Caco-2 (cell line): ENCODE measurements around the gene PDLIM7. TPM values are rescaled to one million over a fixed set of nuclear protein-coding genes. Genes with fewer than 3 reads are reported as not detected.
A peak's percentile ranks its signal among the peaks of the same experiment; 100 is the strongest.

Experiments
- BruUV-seq: library from RNA; stranded (reverse); fragments of 400-500 nt; replicated peaks from 2 replicates; lab custom pipeline; 2021; lab: Mats Ljungman, UMichigan
- CTCF ChIA-PET: fragments of 300-600 bp; sonication (Branson Sonifier 250); formaldehyde crosslinking; loops from one replicate; lab custom pipeline; 2022; ENCODE audit warnings: antibody characterized with exemption; lab: Charles Lee
- POLR2A ChIA-PET: fragments of 300-600 bp; sonication (Branson Sonifier 250); formaldehyde crosslinking; loops from one replicate; lab custom pipeline; 2022; ENCODE audit warnings: antibody characterized with exemption; lab: Charles Lee
- DNase-seq, 2 experiments: peaks; one replicate each; pipeline versions ENCODE4 v3.0.0 to v3.0.0-alpha.2; 2020 to 2022
- H3K27me3 ChIP-seq: replicated peaks from 2 replicates; pipeline ENCODE4 v1.6.0; 2011; ENCODE audit warnings: low read length; ENCODE audit not compliant: control insufficient read depth, insufficient read depth
- H3K36me3 ChIP-seq: 2 replicates; pipeline ENCODE4 v1.5.1; 2011; ENCODE audit warnings: low read length; ENCODE audit not compliant: control insufficient read depth, insufficient read depth
- H3K4me1 ChIP-seq: fragments of 250-450 bp; sonication (Bioruptor Pico); 2 replicates; pipeline ENCODE4 v1.5.1; 2020; ENCODE audit warnings: mild to moderate bottlenecking
- H3K4me3 ChIP-seq: 2 replicates; pipeline ENCODE4 v1.5.1; 2011; ENCODE audit warnings: low read depth, mild to moderate bottlenecking, control low read depth, low read length
- H3K9me3 ChIP-seq: fragments of 250-450 bp; sonication (Bioruptor Pico); 2 replicates; pipeline ENCODE4 v1.5.1; 2020; ENCODE audit warnings: mild to moderate bottlenecking, moderate library complexity
- H3K27ac Mint-ChIP-seq: one replicate; pipeline ENCODE4 v1.8.0; 2022; ENCODE audit warnings: mixed read lengths; ENCODE audit not compliant: unreplicated experiment
- H3K27me3 Mint-ChIP-seq: one replicate; pipeline ENCODE4 v1.8.0; 2022; ENCODE audit warnings: mixed read lengths; ENCODE audit not compliant: insufficient read depth, unreplicated experiment
- H3K36me3 Mint-ChIP-seq: one replicate; pipeline ENCODE4 v1.8.0; 2022; ENCODE audit warnings: mild to moderate bottlenecking, mixed read lengths; ENCODE audit not compliant: insufficient read depth, unreplicated experiment
- H3K4me1 Mint-ChIP-seq: one replicate; pipeline ENCODE4 v1.8.0; 2022; ENCODE audit warnings: low read depth, mixed read lengths; ENCODE audit not compliant: unreplicated experiment
- H3K4me3 Mint-ChIP-seq: one replicate; pipeline ENCODE4 v1.8.0; 2022; ENCODE audit warnings: mild to moderate bottlenecking, moderate library complexity, mixed read lengths; ENCODE audit not compliant: unreplicated experiment
- H3K9me3 Mint-ChIP-seq: one replicate; pipeline ENCODE4 v1.8.0; 2022; ENCODE audit warnings: mixed read lengths; ENCODE audit not compliant: unreplicated experiment
- intact Hi-C: fragments of 100-400 bp; cut with micrococcal nuclease; formaldehyde crosslinking; loops from one replicate; pipeline ENCODE4 v1.10.0; 2022; ENCODE audit not compliant: unreplicated experiment
- total RNA-seq: library from RNA; stranded (reverse); gene quantifications from 2 replicates; pipeline ENCODE4 v1.2.3, GENCODE V29; 2022
- TF ChIP-seq, protein P1 (sequence below), 2 experiments: fragments of 200-600 bp in 1 of 2; IDR thresholded peaks; 1 replicate in 1 of 2; 2 replicates in 1 of 2; pipeline versions ENCODE4 v1.5.1 to v1.8.0; 2011 to 2022; ENCODE audit warnings: antibody characterized with exemption in 1 of 2, control low read depth in 1 of 2, inconsistent platforms in 1 of 2, low read depth in 1 of 2, low read length in 1 of 2, mild to moderate bottlenecking in 1 of 2, moderate library complexity in 1 of 2; ENCODE audit not compliant: insufficient read depth in 1 of 2, severe bottlenecking in 1 of 2, unreplicated experiment in 1 of 2

The PDLIM7 gene
- total RNA-seq, 1 experiment from 2014 or later = 49.1 TPM

DNA sequence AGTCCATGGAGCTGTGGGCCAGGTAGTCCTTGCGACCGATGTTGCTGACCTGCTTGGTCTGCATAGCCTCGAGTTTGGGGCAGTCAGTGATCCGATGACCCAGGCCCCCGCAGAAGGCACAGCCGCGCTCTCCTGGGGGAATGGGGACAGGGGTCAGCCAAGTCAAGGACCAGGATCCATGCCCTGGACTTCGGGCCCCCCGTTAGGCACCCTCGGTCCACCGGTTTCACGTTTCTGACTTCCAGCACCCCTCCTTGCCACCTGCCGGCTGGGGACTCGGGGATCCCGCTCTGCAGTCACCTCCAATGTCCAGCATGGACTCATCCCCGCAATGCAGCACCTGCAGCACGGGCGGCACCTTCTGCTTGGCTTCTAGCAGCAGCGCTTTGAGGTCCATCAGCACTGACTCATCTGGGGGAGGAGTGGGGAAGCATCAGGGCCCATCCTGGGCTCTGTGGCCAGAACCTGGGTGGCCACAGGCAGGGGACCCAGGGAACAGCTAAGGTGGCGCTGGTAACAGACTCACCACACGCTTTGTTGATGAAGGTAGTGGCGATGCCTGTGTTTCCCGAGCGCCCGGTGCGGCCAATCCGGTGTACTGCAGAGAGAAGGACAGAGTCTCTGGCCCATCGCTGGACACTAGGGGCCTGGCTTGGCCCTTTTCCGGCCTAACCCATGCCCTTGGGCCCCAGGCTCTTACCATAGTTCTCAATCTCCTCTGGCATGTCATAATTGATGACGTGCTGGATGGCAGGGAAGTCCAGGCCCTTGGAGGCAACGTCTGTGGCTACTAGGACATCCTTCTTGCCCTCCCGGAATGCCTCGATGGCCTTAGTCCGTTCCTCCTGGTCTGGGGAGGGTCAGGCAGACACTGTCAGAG lies 14.6 kb upstream of the PDLIM7 start:
- no peaks in the 10 kb centered on the region for H3K9me3 Mint-ChIP-seq
- Histone ChIP-seq H3K27me3 (no peaks in the 10 kb centered on the region), H3K36me3 (peaks cover 13% of the 10 kb centered on the region), H3K4me3 (no peak overlapping the region), H3K4me1 (peaks cover 5% of the 10 kb centered on the region; the same call in 1 of the 2 replicates), H3K9me3 (no peaks in the 10 kb centered on the region)
- peaks cover 12% of the 10 kb centered on the region for H3K4me1 Mint-ChIP-seq
- TF ChIP-seq, protein P1, sequence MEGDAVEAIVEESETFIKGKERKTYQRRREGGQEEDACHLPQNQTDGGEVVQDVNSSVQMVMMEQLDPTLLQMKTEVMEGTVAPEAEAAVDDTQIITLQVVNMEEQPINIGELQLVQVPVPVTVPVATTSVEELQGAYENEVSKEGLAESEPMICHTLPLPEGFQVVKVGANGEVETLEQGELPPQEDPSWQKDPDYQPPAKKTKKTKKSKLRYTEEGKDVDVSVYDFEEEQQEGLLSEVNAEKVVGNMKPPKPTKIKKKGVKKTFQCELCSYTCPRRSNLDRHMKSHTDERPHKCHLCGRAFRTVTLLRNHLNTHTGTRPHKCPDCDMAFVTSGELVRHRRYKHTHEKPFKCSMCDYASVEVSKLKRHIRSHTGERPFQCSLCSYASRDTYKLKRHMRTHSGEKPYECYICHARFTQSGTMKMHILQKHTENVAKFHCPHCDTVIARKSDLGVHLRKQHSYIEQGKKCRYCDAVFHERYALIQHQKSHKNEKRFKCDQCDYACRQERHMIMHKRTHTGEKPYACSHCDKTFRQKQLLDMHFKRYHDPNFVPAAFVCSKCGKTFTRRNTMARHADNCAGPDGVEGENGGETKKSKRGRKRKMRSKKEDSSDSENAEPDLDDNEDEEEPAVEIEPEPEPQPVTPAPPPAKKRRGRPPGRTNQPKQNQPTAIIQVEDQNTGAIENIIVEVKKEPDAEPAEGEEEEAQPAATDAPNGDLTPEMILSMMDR (IDR thresholded peaks at IDR 0.05; ENCODE audit: insufficient read depth in 1 of 2, low read depth in 1 of 2, low read length in 1 of 2, severe bottlenecking in 1 of 2, unreplicated experiment in 1 of 2) = no peak
- CTCF ChIA-PET = no interaction called here
- peaks cover 65% of the 10 kb centered on the region for H3K36me3 Mint-ChIP-seq
- DNase-seq = no peak
- intact Hi-C loops = no loop called here
- no peaks in the 10 kb centered on the region for H3K27me3 Mint-ChIP-seq
- no peak overlapping the region for H3K4me3 Mint-ChIP-seq
- no peak overlapping the region for H3K27ac Mint-ChIP-seq
- TSS peak; percentile 20 for BruUV-seq
- POLR2A ChIA-PET = no interaction called here

DNA sequence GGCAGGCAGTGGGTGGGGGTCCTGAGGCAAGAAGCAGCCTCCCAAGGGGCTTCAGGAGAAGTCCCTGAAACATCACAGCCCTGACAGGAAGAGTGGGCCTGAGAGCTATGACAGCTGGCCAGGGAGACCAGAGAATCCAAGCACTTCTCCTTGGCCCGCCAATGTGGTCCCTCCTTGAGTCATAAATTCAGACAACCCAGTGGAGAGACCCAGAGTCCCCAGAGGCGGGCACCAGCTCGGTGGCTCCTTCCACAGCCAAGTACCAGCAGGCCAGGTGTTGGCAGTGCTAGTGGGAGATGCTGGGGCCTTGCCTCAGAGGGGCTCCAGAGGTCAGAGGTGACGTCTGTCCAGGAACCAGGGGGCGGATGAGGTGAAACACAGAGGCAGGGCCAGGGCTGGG lies 13.8 kb upstream of the PDLIM7 start:
- H3K27me3 Mint-ChIP-seq = no peaks in the 10 kb centered on the region
- H3K9me3 Mint-ChIP-seq = no peaks in the 10 kb centered on the region
- H3K4me1 Mint-ChIP-seq = peaks cover 6% of the 10 kb centered on the region
- H3K4me3 ChIP-seq = no peak overlapping the region
- H3K36me3 ChIP-seq = peaks cover 13% of the 10 kb centered on the region
- H3K36me3 Mint-ChIP-seq = peaks cover 56% of the 10 kb centered on the region
- no peaks in the 10 kb centered on the region for H3K27me3 ChIP-seq
- H3K9me3 ChIP-seq = no peaks in the 10 kb centered on the region
- no peak for DNase-seq
- intact Hi-C loops = no loop called here
- no TSS peak for BruUV-seq
- TF ChIP-seq, protein P1 (IDR thresholded peaks at IDR 0.05; ENCODE audit: insufficient read depth in 1 of 2, low read depth in 1 of 2, low read length in 1 of 2, severe bottlenecking in 1 of 2, unreplicated experiment in 1 of 2) = no peak
- no peak overlapping the region for H3K4me3 Mint-ChIP-seq
- H3K4me1 ChIP-seq = peaks cover 5% of the 10 kb centered on the region; the same call in 1 of the 2 replicates
- ChIA-PET CTCF (no interaction called here), POLR2A (no interaction called here)
- H3K27ac Mint-ChIP-seq = no peak overlapping the region

DNA sequence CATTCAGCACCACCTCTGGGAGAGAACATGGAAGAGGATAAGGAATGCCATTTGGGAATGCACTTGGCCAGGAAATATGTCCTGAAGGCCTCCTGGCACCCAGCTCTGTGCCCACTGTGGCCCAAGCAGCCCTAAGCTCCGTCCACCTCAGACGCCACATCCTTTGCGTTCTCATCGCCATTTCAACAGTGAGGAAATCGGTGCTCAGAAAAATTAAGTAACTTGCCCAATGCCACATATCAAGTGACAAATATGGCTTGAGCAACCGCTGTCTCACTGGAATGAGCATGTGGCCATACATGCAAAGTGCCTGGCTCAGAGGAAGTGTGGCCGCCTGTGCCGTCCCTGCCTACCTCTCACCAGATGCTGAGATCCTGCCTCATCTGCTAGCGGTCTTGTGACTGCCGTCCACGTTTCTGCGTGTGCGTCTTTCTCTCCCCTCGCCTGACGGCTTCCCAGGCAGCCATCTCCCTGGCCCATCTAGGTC lies 13.2 kb upstream of the PDLIM7 start:
- DNase-seq = no peak
- Mint-ChIP-seq H3K9me3 (no peaks in the 10 kb centered on the region), H3K27me3 (no peaks in the 10 kb centered on the region), H3K4me1 (peaks cover 6% of the 10 kb centered on the region), H3K4me3 (no peak overlapping the region), H3K27ac (no peak overlapping the region), H3K36me3 (peaks cover 51% of the 10 kb centered on the region)
- CTCF ChIA-PET = no interaction called here
- POLR2A ChIA-PET = no interaction called here
- no peaks in the 10 kb centered on the region for H3K27me3 ChIP-seq
- BruUV-seq = no TSS peak
- H3K4me1 ChIP-seq = 0 out of 2 replicates have a peak, but pooled peaks cover under 1% of the 10 kb centered on the region
- no peak overlapping the region for H3K4me3 ChIP-seq
- TF ChIP-seq, protein P1 (IDR thresholded peaks at IDR 0.05; ENCODE audit: insufficient read depth in 1 of 2, low read depth in 1 of 2, low read length in 1 of 2, severe bottlenecking in 1 of 2, unreplicated experiment in 1 of 2) = no peak
- intact Hi-C loops = no loop called here
- H3K9me3 ChIP-seq = no peaks in the 10 kb centered on the region
- peaks cover 13% of the 10 kb centered on the region for H3K36me3 ChIP-seq
